NCI-H446 (cell line): ENCODE measurements around the gene STS.

Experiments
- DNase-seq, 2 experiments: peaks; one replicate each; lab custom pipeline; 2025; lab: John Stamatoyannopoulos, UW

Gene STS

GRCh38 chrX:7188672-7189071, 41.2 kb downstream of the STS start:
- no peak for DNase-seq

GRCh38 chrX:7190157-7190556, 42.6 kb downstream of the STS start:
- DNase-seq = no peak

- no peak for DNase-seq
Observed at GRCh38 chrX:7191681-7192110, 44.2 kb downstream of the STS start.

- no peak for DNase-seq
Observed at GRCh38 chrX:7192871-7193270, 45.4 kb downstream of the STS start.

- no peak for DNase-seq
Observed at GRCh38 chrX:7194606-7195005, 47.1 kb downstream of the STS start.
